Progenitor cell of endocrine pancreas (in vitro differentiated cells): Measurements from ENCODE around the gene RPN1. TPM values are rescaled to one million over a fixed set of nuclear protein-coding genes. Genes with fewer than 3 reads are reported as not detected.
"Not testable (repeated sequence)": the region's sequence is repeated elsewhere in the genome, so short reads cannot be mapped to it uniquely, and the experiment has no call there.

ENCODE experiments used
- DNase-seq: peaks from one replicate; pipeline ENCODE4 v3.0.0; 2021; ENCODE audit warnings: low spot score; ENCODE audit not compliant: unreplicated experiment
- H3K27ac Mint-ChIP-seq: 2 replicates; pipeline ENCODE4 v1.8.0; 2021; ENCODE audit warnings: mild to moderate bottlenecking, moderate library complexity, mixed read lengths
- H3K27me3 Mint-ChIP-seq: 2 replicates; pipeline ENCODE4 v1.8.0; 2021; ENCODE audit warnings: mixed read lengths
- H3K36me3 Mint-ChIP-seq: 2 replicates; pipeline ENCODE4 v1.8.0; 2022; ENCODE audit warnings: mixed read lengths; ENCODE audit not compliant: insufficient read depth
- H3K4me1 Mint-ChIP-seq: 2 replicates; pipeline ENCODE4 v1.8.0; 2021; ENCODE audit warnings: low read depth, mixed read lengths
- H3K4me3 Mint-ChIP-seq: 2 replicates; pipeline ENCODE4 v1.8.0; 2021; ENCODE audit warnings: low read depth, mild to moderate bottlenecking, moderate library complexity, mixed read lengths
- H3K9me3 Mint-ChIP-seq: 2 replicates; pipeline ENCODE4 v1.8.0; 2021; ENCODE audit warnings: low read depth, mixed read lengths
- total RNA-seq: library from RNA; stranded (reverse); gene quantifications from 2 replicates; pipeline ENCODE4 v1.2.1, GENCODE V29; 2021
- TF ChIP-seq, protein P1 (sequence below): fragments of 200-600 bp; sonication (generic); IDR thresholded peaks from one replicate; pipeline ENCODE4 v1.5.0; 2021; ENCODE audit warnings: antibody characterized with exemption, mild to moderate bottlenecking; ENCODE audit not compliant: unreplicated experiment

RPN1 gene
- total RNA-seq, 1 donor from 2014 or later = 166 TPM

DNA sequence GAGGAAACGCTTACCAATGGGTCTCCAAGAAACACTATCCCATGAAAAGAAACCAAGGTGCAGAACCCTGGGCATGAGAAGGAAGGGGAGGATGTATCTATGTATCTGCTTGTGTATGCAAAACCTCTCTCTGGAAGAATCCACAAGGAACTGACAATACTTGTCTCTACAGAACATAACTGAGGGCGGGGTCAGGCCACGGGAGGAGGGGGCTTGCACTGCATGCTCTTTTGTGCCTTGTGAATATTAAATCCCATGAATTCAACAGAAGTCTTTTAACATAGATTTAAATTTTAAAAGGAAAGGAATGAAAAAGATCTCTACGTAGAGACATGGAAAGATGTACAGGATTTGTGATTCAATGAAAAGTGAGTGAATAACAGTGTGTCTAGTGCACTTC, 57.8 kb downstream of the RPN1 start:
- DNase-seq = no peak
- TF ChIP-seq, protein P1, sequence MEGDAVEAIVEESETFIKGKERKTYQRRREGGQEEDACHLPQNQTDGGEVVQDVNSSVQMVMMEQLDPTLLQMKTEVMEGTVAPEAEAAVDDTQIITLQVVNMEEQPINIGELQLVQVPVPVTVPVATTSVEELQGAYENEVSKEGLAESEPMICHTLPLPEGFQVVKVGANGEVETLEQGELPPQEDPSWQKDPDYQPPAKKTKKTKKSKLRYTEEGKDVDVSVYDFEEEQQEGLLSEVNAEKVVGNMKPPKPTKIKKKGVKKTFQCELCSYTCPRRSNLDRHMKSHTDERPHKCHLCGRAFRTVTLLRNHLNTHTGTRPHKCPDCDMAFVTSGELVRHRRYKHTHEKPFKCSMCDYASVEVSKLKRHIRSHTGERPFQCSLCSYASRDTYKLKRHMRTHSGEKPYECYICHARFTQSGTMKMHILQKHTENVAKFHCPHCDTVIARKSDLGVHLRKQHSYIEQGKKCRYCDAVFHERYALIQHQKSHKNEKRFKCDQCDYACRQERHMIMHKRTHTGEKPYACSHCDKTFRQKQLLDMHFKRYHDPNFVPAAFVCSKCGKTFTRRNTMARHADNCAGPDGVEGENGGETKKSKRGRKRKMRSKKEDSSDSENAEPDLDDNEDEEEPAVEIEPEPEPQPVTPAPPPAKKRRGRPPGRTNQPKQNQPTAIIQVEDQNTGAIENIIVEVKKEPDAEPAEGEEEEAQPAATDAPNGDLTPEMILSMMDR = no peak
- Mint-ChIP-seq H3K27ac (no peak overlapping the region), H3K9me3 (peaks cover 4% of the 10 kb centered on the region), H3K27me3 (no peaks in the 10 kb centered on the region), H3K4me3 (no peak overlapping the region), H3K4me1 (no peaks in the 10 kb centered on the region), H3K36me3 (peaks cover 1% of the 10 kb centered on the region)

DNA sequence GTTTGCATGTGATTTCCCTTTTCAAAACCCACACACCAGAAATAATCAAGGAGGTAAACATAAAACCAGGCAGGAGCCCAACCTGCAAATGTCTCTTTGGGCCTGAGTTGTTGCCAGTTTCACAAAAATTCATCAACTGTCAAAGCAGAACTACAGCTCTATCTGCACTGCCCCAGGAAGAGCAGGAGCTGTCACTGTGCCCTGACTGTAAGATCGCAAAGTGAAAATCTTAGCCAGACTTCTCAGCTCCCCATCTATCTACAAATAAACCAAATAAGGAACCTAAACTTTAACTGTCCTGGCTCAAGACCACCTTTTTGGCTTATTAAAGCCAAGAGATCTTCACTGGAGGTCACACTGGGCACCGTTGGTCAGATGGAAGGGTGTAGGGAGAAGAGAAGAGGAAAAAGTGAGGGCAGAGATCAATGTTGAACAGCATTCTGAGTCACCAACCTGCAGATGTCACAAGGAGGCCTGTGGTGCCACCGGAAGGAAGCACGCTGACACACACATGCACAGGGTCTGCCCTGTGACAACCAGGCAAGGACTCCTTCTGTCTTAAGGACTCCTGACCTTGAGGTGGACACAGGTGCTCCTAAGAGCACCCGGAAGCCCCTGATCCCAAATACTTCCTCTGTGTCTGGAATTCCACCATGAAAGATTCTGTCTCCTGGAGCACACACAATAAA, 58.7 kb downstream of the RPN1 start:
- Mint-ChIP-seq H3K4me1 (no peaks in the 10 kb centered on the region), H3K36me3 (peaks cover 1% of the 10 kb centered on the region), H3K27ac (no peak overlapping the region), H3K4me3 (no peak overlapping the region), H3K9me3 (peaks cover 4% of the 10 kb centered on the region), H3K27me3 (no peaks in the 10 kb centered on the region)
- no peak for DNase-seq
- TF ChIP-seq, protein P1 = no peak

- peaks cover 1% of the 10 kb centered on the region for H3K36me3 Mint-ChIP-seq
- no peak for DNase-seq
- H3K4me1 Mint-ChIP-seq = no peaks in the 10 kb centered on the region
- no peak overlapping the region for H3K27ac Mint-ChIP-seq
- TF ChIP-seq, protein P1 = no peak
- H3K27me3 Mint-ChIP-seq = peaks cover 3% of the 10 kb centered on the region
- H3K4me3 Mint-ChIP-seq = no peak overlapping the region
- peaks cover 4% of the 10 kb centered on the region for H3K9me3 Mint-ChIP-seq
These were observed 59.7 kb downstream of the RPN1 start for GRCh38 chr3:128590948-128591347.

DNA sequence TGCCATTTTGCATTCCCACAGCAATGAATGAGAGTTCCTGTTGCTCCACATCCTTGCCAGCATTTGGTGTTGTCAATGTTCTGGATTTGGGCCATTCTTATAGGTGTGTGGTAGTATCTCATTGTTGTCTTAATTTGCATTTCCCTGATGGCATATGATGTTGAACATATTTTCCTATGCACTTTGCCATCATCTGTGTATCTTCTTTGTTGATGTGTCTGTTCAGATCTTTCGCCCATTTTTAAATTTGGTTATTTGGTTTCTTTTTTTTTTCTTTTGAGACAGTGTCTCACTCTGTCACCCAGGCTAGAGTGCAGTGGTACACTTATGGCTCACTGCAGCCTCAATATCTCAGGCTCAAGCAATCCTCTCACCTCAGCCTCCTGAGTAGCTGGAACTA, 60.6 kb downstream of the RPN1 start:
- H3K36me3 Mint-ChIP-seq, H3K4me3 Mint-ChIP-seq, H3K9me3 Mint-ChIP-seq, DNase-seq, H3K27ac Mint-ChIP-seq, H3K4me1 Mint-ChIP-seq, H3K27me3 Mint-ChIP-seq: not testable (repeated sequence)

DNA sequence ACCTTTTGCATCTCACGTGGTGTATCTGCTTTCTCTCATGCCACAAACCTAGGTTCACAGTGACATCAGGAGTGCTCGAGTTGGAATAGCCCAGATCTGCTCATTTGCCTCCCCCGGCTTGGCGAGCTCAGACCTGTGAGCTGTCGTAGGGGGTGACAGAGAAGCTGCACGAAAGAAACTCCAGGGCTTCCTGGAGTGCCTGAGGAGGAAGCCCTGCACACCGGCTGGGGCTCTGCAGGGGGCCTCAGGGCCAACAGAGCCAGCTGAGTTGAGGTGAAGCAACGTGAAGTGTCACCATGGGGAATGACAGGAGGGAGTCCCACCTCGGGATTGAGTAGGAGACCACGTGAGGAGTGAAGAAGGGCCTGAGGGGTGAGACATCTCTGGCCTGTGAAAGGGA, 62.5 kb downstream of the RPN1 start:
- Mint-ChIP-seq H3K36me3 (peaks cover 1% of the 10 kb centered on the region), H3K27me3 (peaks cover 21% of the 10 kb centered on the region), H3K4me3 (no peak overlapping the region), H3K9me3 (peaks cover 4% of the 10 kb centered on the region), H3K4me1 (no peaks in the 10 kb centered on the region), H3K27ac (no peak overlapping the region)
- no peak for DNase-seq
- TF ChIP-seq, protein P1 = no peak

GRCh38 chr3:128587391-128587790, 63.2 kb downstream of the RPN1 start:
- no peak for DNase-seq
- Mint-ChIP-seq H3K36me3 (peaks cover 1% of the 10 kb centered on the region), H3K4me1 (no peaks in the 10 kb centered on the region), H3K4me3 (no peak overlapping the region), H3K27me3 (peaks cover 26% of the 10 kb centered on the region), H3K27ac (no peak overlapping the region), H3K9me3 (peaks cover 4% of the 10 kb centered on the region)
- TF ChIP-seq, protein P1 = no peak

DNA sequence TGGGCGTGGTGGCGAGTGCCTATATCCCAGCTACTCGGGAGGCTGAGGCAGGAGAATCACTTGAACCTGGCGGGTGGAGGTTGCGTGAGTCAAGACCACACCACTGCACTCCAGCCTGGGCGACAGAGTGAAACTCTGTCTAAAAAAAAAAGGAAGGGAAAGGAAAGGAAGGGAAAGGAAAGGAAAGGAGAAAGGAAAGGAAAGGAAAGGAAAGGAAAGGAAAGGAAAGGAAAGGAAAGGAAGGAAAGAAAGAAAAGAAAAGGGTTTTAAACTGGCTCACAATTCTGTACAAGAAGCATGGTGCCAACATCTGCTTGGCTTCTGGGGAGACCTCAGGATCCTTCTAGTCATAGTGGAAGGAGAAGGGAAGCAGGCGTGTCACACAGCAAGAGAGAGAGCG, 63.7 kb downstream of the RPN1 start:
- H3K27ac Mint-ChIP-seq, DNase-seq, H3K36me3 Mint-ChIP-seq, H3K9me3 Mint-ChIP-seq, H3K4me1 Mint-ChIP-seq, H3K4me3 Mint-ChIP-seq: not testable (repeated sequence)
- peaks cover 29% of the 10 kb centered on the region for H3K27me3 Mint-ChIP-seq

DNA sequence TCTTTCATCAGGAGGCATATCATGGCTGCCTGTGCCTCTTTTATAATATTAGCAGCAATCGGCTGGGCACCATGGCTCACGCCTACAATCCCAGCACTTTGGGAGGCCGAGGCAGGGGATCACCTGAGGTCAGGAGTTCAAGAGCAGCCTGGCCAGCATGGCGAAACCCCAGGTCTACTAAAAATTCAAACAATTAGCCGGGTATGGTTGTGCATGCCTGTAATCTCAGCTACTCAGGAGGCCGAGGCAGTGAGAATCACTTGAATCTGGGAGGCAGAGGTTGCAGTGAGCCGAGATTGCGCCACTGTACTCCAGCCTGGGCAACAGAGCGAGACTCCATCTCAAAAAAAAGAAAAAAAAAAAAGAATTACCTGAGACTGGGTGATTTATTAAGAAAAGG, 64.2 kb downstream of the RPN1 start:
- not testable (repeated sequence) for H3K9me3 Mint-ChIP-seq, H3K27ac Mint-ChIP-seq, H3K4me3 Mint-ChIP-seq, H3K4me1 Mint-ChIP-seq, DNase-seq, H3K36me3 Mint-ChIP-seq
- H3K27me3 Mint-ChIP-seq = peaks cover 31% of the 10 kb centered on the region
